ENCODE data around the gene SLC5A11. TPM values are rescaled to one million over a fixed set of nuclear protein-coding genes. Genes with fewer than 3 reads are reported as not detected.

Gene SLC5A11
- total RNA-seq, 2 donors from 2014 or later = not detected

GRCh38 chr16:24819462-24820040 is 26.2 kb upstream of the SLC5A11 start:
- ATAC-seq = no peak
- Histone ChIP-seq H3K4me3 (no peak overlapping the region), H3K4me1 (no peaks in the 10 kb centered on the region), H3K9me3 (no peaks in the 10 kb centered on the region), H3K36me3 (replicated peaks in 1 of 2; ENCODE audit: insufficient read depth in 1 of 2, low read depth in 2 of 2) (peaks cover 28 to 61% of the 10 kb centered on the region in 2 donors), H3K27ac (no peak overlapping the region), H3K27me3 (no peaks in the 10 kb centered on the region)
- WGBS, 2 donors = 75 to 76% methylated on average over 2 of the region's 2 CpGs
- no peak for DNase-seq
- TF ChIP-seq POLR2A (IDR thresholded peaks at IDR 0.05) (no peak), CTCF (IDR thresholded peaks at IDR 0.05) (no peak)
- intact Hi-C loops (cut with DNase I) = no loop called here

GRCh38 chr16:24820522-24820921 is 25.2 kb upstream of the SLC5A11 start:
- Histone ChIP-seq H3K9me3 (no peaks in the 10 kb centered on the region), H3K4me1 (no peaks in the 10 kb centered on the region), H3K27me3 (no peaks in the 10 kb centered on the region), H3K36me3 (replicated peaks in 1 of 2; ENCODE audit: insufficient read depth in 1 of 2, low read depth in 2 of 2) (peaks cover 23 to 52% of the 10 kb centered on the region in 2 donors), H3K27ac (no peak overlapping the region), H3K4me3 (no peak overlapping the region)
- intact Hi-C loops (cut with DNase I) = no loop called here
- WGBS, 2 donors = 72 to 92% methylated on average over 1 of the region's 1 CpG
- TF ChIP-seq POLR2A (IDR thresholded peaks at IDR 0.05) (no peak), CTCF (IDR thresholded peaks at IDR 0.05) (no peak)
- DNase-seq = no peak
- ATAC-seq = no peak

GRCh38 chr16:24821129-24821528 is 24.6 kb upstream of the SLC5A11 start:
- Histone ChIP-seq H3K9me3 (no peaks in the 10 kb centered on the region), H3K27me3 (no peaks in the 10 kb centered on the region), H3K36me3 (replicated peaks in 1 of 2; ENCODE audit: insufficient read depth in 1 of 2, low read depth in 2 of 2) (peaks cover 19 to 48% of the 10 kb centered on the region in 2 donors), H3K4me1 (no peaks in the 10 kb centered on the region), H3K27ac (no peak overlapping the region), H3K4me3 (no peak overlapping the region)
- TF ChIP-seq POLR2A (IDR thresholded peaks at IDR 0.05) (no peak), CTCF (IDR thresholded peaks at IDR 0.05) (no peak)
- ATAC-seq (no peak), DNase-seq (no peak)
- intact Hi-C loops (cut with DNase I) = no loop called here
- WGBS, 2 donors = 90 to 94% methylated on average over 9 of the region's 9 CpGs

GRCh38 chr16:24822542-24822941 is 23.2 kb upstream of the SLC5A11 start:
- Histone ChIP-seq H3K36me3 (replicated peaks in 1 of 2; ENCODE audit: insufficient read depth in 1 of 2, low read depth in 2 of 2) (peaks cover 18 to 37% of the 10 kb centered on the region in 2 donors), H3K4me3 (no peak overlapping the region), H3K27ac (no peak overlapping the region), H3K4me1 (no peaks in the 10 kb centered on the region), H3K27me3 (no peaks in the 10 kb centered on the region), H3K9me3 (no peaks in the 10 kb centered on the region)
- ATAC-seq (no peak), DNase-seq (no peak)
- intact Hi-C loops (cut with DNase I) = no loop called here
- WGBS, 2 donors = 79 to 96% methylated on average over 5 to 10 of the region's 10 CpGs
- TF ChIP-seq CTCF (IDR thresholded peaks at IDR 0.05) = no peak
- no peak for TF ChIP-seq POLR2A (IDR thresholded peaks at IDR 0.05)

- no peak for TF ChIP-seq CTCF (IDR thresholded peaks at IDR 0.05)
- Histone ChIP-seq H3K36me3 (replicated peaks in 1 of 2; ENCODE audit: insufficient read depth in 1 of 2, low read depth in 2 of 2) (peaks cover 18 to 33% of the 10 kb centered on the region in 2 donors), H3K27me3 (no peaks in the 10 kb centered on the region), H3K4me3 (no peak overlapping the region), H3K9me3 (no peaks in the 10 kb centered on the region), H3K4me1 (no peaks in the 10 kb centered on the region), H3K27ac (no peak overlapping the region)
- intact Hi-C loops (cut with DNase I) = no loop called here
- WGBS, 2 donors = 83 to 92% methylated on average over 2 to 8 of the region's 8 CpGs
- DNase-seq = no peak
- ATAC-seq = no peak
These were observed 22.8 kb upstream of the SLC5A11 start for GRCh38 chr16:24822974-24823373.

Measured in body of pancreas (tissue), 4 donors.